DMS153 (cell line): ENCODE data around the gene IFT122.
A peak's percentile ranks its signal among the peaks of the same experiment; 100 is the strongest.
"Not testable (repeated sequence)": the region's sequence is repeated elsewhere in the genome, so short reads cannot be mapped to it uniquely, and the experiment has no call there.

Source experiments
- DNase-seq: peaks from one replicate; lab custom pipeline; 2025; lab: John Stamatoyannopoulos, UW

The IFT122 gene

DNA sequence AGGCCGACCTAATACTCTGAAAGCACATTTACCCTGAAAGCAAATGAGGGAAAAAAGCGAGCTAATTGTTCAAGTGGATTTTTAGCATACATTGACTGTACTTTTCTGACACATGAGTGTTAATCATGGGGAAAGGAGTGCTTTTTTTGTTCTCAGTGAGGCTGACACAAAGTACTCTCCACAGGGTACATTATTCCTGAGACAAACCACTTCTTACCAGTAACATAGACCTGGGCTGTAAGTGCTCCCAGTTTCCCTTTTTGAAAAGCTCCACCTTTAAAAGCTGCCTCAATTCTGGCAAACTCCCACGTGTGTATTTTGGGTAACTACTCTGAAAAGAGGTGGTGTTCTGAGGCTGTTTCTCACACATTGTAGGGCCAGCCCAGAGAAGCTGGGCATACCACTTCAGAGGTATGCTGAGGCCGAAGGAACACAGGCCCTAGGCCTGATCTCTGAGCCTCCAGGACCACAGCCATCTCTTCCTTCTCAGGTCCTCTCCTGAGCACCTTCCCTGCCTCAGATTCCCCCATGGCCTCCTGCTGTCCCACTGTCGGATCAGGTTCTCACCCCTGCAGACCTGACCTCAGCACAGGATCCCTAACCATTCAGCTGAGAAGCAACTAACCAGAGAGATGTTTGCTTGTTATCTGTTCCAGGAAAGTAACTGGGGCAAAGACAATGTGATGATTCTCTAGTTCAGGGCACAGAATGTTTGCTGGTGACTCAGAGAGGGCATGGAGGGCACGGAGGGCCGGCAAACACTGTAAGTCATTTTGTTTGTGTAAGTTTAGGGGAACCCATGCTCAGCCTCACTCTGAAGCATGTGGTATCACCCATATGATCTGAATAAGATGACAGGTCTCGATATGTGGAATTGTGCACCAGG is 58.8 kb downstream of the IFT122 start:
- DNase-seq, result not testable (repeated sequence)

DNA sequence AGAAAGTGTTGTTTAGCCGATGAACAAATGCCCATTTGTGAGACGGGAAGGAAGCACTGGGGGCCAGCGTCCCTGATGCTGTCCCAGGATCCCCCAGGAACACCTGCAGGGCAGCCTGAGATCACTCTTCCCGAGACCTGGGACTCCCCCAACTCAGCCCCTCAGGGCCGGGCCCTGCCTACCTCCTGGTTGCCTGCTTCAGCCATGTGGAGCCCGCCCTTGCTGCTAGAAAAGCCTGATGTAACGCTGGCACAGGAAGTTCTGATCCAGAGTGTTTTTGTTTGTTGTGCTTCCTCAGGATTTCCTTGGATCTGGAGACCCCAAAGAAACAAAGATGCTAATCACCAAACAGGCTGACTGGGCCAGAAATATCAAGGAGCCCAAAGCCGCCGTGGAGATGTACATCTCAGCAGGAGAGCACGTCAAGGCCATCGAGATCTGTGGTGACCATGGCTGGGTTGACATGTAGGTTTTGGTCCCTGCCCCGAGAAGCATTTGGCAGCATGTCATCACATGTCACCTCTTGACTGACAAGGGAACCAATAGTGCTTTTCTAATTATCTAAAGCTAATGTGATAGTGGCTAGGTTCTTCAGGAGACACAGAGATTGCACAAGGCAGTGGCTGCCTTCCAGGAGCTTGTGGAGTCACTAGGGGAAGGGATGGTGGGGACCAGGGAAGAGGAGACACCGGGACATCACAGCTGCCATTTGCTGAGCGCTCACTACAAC is 59.7 kb downstream of the IFT122 start:
- not testable (repeated sequence) for DNase-seq

DNA sequence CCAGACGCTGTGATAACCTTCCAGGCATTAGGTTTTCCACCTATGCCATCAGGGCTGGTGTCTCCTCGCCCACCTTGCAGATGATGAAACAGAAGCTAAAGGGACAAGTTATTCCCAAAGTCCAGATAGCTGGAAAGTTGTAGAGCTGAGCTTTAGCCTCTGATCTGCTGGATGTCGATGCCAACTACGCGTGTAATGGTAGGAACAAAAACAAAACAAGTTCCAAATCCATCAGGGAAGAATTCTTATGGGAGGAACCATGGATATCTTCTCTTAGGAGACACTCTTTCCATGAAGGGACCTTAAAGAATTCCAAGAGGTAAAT is 60.3 kb downstream of the IFT122 start:
- no peak for DNase-seq

DNA sequence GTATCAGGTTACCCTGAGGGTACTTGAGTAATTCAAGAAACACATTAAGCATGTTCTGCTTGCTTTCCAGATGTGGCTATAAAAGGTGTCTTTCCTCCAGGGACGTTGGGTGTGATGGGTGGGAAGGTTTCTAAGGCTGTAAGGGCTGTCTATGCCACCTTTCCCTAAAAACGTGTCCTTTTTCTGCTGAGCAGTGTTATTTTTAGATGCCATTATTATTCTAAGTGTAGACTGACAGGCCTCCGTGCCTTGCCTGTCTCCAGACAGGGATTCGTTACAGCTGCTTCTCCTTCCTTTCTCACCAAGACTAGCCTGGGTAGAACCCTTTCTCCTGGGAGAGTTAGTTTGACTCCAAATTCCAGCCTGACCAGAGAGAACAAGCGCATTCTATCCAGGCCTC is 61.6 kb downstream of the IFT122 start:
- no peak for DNase-seq

DNA sequence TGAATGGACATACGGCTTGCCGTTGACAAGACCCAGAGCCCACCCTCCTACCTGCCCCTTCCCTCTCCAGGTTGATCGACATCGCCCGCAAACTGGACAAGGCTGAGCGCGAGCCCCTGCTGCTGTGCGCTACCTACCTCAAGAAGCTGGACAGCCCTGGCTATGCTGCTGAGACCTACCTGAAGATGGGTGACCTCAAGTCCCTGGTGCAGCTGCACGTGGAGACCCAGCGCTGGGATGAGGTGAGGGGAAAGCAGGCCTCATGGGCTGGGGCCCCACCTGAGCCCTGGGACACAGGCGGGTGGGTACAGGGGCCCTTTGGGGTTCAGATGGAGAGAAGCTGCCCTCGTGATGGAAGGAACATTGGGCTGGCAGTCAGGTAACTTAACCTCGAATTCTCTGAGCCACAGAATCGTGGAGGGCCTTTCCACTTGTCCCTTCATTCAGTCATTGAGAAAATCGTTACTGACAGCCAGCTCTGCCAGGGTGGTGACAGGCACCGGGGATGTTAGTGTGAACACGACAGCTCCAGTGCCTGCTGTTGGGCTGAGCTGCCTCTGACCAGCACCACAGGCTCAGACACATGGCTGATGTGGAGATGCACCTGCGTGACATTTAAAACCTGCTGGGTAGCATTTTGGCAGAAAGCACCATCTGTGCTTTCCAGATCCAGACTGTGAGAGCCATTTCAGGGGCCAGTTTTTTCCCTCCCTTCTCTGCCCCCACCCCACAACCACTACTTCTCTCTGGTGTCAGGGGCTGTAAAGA is 62.8 kb downstream of the IFT122 start:
- DNase-seq, result peak; percentile 56

DNA sequence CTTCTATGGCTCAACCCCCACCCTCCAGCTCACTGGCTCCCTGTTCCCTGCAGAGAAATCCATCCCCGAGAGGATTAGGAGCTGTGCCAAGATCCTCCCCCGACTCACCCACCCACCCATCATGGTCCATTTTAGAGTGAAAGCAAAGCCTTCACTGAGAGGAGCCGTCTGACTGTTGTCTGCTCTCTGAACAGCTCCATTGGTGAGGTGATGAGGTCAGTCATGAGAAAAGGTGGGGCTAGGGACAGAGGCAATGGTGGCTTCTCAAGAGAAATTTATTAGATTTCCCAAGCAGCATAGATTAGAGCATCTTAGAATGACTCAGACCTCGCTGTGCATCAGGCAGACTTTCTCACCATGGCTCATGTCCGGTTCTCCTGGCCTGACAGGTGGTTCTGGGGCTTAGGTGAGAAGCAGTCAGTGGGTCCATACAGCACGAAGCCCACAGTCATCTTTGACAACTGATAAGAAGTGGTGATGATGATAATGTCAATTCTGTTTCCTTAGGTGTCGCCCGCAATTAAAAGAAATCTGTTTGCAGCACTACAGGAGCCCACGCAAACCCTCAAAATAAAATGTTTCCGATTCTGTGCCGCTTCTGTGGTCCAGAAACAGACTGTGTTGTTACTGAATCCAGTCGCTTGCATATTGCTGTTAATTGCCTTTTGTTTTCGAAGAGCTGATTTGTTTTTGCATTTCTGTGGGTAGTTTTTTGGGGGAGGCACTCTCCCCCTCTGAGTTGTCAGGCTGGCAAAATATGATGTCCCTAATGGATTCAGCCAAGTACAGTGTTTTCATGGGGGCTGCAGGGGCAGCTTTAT is 63.7 kb downstream of the IFT122 start:
- no peak for DNase-seq

DNA sequence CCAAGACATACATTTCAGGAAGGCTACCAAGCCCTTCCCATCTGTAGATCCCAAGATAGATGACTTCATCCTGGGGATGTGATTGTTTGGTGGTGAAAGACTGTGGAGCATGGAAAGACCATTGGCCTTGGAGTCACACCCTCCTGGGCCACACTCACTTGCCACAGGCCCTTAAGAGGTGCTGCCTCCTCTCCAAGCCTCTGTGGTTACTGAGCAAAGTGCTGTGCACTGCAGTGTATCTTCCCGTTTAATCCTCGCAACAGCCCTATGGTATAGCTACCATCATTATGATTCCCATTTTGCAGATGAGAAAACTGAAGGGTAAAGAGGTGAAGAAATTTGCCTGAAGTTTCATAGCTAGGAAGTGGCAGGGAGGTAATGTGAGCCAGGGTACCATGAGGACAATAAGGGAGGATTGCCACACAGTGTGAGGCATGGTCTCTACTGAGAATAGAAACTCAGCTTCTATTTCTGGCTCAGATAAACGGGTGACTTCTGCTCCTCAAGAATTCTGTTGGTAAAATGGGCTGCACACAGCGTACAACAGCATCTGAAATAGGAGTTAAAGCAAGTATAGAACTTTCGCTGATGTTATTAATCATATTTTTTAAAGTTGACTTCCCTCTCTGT is 64.6 kb downstream of the IFT122 start:
- DNase-seq, result no peak

DNA sequence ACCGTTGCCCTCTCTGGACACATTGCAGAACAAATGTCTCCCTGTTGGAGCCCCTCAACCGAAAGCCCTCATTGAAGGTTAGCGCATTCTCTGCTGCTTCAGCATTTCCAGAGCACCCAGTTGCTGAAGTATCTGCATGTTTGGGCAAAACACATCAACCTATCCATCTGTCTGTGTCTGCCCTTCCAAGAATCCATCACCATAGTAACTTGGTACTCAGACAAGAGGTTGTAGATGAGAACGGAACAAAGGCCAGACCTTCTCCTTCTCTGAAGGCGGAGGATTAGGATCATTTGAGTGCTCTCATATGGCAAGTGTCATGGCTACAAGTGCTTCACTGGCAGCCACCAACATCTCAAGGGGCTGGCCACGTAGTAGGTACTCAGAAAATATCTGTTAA is 65.3 kb downstream of the IFT122 start:
- DNase-seq, result peak; percentile 20

DNA sequence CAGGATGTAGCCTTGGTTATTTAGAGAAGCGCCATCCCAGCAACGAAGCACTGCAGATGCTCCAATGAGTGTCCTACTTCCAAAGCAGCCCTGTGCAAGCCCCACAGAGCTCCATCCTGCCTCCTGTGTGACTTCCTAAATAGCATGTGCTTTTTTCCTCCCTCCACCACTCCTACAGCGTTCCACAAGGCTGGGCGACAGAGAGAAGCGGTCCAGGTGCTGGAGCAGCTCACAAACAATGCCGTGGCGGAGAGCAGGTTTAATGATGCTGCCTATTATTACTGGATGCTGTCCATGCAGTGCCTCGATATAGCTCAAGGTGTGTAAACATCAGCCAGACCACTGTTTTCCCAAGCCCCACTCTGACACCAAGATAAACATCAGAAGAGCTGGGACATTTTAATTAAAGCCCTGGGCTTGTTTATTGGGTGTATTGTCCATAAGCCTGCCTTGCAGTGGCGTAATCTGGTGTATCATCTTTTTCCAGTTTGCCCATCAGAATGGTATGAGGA is 66.3 kb downstream of the IFT122 start:
- DNase-seq, result peak; percentile 91

DNA sequence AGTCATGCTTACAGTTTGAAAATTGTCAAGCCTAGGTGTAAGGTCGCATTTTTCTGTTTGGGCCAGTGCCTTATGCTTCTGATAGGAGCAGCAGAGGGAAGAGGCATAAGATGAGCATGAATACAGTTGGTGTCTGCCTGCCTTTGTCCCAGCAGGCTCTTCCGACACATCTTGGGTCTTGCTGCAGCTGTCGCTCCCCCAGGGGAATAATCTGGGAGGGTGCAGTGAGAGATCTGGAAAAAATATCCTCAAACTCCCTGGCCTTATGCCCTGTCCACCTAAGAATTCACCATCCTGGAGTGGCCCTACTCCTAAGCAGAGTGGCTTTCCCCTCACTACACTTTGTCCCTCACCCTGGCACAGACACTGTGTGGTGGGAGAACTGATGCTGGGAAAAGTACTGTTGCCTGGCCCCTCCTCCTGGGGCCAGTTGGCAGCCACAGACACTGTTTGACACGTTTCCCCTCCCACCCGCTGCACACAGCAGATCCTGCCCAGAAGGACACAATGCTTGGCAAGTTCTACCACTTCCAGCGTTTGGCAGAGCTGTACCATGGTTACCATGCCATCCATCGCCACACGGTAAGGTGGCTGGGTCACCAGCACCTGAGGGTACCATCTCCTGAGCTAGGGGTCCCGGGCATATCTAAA is 67.3 kb downstream of the IFT122 start:
- DNase-seq, result no peak

DNA sequence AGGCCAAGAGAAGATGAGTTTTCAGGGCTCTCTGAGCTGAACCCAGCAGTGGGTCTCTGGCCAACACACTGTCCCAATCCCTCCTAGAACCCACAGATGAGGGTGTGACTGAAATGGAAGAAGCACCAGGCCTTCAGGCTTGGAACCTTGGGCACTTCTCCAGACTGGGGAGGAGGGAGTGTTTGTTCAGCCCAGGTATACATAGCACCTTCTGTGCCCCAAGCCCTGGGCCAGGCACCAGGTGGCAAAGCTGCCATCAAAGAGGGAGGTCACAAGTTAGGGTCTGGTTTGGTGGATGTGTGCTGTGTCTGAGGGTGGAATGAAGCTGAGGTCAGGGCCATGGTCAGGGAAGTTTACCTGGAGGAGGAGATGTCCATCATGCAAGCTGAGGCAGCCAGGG is 72.6 kb downstream of the IFT122 start:
- DNase-seq, result no peak

DNA sequence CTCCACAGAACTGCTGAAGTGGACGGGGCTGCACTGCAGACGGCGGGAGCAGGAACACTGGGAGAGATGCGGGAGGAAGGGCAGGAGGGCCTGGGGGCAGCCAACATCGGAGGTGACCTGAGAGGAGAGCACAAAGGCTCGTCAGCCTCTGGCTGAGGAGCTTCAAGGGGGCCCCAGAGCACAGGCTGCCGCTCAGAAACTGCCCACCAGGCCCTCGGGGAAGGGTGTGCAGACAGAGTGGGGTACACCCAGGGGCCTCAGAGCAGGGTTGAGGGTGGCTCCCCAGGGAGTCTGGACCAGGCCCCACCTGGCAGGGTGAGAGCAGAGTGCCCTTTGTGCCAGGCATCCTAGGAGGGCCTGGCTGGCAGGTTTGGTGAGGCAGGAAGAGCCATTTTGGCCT is 73.7 kb downstream of the IFT122 start:
- no peak for DNase-seq

DNA sequence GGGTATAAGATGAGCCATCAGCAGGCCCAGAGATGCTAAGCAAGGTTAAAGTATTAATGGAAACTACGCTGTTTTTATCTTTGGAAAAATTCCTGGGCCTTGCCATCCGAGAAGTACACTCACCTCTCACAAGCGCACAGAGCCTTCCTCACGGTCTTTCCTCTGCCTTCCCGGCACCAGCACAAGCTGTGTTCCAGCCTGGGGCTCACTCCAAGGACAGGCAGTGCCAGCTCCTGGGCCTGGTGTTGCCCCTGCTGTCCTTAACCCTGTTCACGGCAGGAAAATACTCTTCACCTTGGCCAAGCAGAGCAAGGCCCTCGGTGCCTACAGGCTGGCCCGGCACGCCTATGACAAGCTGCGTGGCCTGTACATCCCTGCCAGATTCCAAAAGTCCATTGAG is 74.1 kb downstream of the IFT122 start:
- no peak for DNase-seq

DNA sequence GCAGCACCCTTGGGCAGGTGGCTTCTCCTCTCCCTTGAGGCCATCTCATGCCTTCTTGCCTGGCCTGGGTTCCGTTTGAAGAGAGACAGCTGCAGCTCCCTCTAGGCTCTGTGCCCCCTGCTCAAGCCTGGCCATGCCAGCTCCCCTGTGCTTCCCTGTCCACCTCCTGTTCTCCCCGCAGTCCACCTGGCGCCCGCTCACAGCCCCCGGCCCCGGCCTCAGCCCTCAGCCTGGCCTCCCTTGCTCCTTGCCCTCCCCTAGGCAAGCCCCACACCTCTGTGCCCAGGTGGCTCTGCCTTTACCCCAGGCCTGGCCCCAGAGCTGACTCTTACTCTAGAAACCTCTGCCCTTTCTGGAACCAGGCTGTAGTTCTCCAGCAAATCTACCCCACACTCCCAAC is 74.5 kb downstream of the IFT122 start:
- no peak for DNase-seq

DNA sequence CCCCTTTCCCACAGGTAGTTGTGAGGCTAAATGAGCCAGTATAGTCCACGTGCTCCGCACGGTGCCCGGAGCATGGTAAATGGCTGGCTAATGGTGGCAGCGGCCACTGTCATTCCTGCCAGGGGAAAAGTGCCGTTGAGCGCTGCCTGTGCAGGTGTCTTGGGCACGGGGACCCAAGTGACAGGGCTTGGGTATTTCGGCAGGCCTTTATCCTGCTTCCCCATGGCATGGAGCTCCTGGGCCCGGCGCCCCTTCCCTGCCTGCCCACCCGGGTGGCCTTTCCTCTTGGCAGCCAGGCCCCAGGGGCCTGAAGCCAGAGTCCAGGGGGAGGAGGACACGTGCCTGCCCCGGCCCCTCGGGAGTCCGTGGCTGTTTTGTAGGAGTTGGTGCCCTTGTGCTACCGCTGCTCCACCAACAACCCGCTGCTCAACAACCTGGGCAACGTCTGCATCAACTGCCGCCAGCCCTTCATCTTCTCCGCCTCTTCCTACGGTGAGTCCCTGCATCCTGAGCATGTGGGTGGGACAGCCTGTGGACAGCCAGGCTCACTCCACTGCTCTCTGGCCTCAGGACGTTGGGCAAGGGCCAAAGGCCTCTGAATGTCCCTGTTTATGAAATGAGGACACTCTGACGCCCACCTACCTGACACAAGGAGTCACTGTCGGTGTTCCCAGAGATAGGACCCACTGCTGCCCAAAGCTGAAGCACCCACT is 75.2 kb downstream of the IFT122 start:
- DNase-seq, result not testable (repeated sequence)

DNA sequence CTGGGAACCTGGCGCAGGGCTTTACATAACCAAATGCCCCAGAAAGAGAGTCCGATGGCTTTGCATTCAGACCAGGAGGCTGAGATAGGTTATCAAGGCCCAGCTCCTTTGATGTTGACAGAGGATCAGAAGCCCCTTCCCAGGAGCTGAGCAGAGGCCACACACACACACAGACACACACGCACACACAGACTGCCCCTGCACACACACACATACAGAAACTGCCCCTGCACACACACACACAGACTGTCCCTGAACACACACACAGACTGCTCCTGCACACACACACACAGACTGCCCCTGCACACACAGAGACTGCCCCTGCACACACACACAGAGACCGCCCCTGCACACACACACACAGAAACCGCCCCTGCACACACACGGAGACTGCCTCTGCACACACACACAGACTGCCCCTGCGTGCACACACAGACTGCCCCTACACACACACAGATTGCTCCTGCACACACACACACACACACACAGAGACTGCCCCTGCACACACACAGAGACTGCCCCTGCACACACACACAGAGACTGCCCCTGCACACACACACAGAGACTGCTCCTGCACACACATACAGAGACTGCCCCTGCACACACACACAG is 75.9 kb downstream of the IFT122 start:
- DNase-seq, result not testable (repeated sequence)

DNA sequence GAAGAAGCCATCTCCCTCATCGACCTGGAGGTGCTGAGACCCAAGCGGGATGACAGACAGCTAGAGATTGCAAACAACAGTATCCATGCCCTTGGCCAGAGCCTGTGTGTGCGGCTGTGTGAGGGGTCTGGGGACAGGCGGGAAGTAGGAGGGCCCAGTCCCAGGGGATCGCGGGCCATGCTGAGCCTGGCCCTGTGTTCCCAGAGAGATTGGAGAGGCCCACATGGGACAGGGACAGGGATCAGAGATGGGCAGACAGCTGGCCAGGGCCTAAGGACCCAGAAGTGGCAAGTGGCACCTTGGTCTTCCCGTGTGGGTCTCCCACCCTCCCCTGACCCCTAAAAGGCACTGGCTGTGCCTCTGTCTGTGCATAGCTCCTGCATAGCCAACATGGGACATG is 77.5 kb downstream of the IFT122 start:
- no peak for DNase-seq

DNA sequence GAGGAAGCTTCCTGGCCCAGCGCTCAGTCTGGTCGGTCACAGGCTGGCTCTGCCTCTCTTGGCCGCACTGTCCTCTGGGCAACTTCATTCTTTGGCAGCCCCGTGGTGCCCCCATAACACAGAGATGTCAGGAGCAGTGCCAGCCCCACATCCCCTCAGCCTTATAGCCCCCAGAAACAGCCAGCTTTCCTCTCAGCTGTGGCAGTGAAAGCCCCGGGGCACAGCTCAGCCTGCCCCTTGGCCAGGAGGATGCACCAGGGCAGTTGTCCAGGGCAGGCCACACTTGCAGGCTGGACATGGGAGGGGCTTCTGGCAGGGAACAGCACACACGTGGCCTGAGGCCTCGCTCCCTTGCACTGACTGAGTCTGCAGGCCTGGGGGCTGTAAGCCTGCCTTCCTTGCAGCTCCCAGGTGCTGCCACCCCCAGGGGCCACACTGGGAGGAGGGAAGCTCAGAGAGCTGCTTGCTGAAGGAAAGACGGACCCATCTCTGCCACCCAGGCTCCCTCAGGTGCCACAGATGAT is 78.1 kb downstream of the IFT122 start:
- DNase-seq, result no peak

DNA sequence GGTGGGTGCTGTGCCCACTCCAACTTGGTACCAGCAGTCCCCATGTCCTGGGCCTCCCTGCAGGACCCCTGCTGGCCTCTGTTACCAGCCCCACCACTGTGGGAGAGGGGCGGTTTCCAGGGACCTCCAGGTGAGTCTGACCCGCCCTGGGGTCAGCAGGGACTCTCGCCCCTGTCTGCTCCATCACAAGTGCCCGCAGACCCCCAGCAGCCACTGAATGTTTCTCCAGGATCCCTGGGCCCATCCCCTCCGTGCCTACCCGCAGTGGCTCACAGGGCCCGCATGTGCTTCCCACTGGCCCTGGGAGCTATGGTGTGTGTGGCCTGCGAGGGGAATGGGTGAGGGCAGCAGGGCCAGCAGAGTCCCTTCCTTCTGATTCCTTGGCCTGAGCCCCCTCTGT is 78.6 kb downstream of the IFT122 start:
- DNase-seq, result no peak
